GM18508 (cell line): ENCODE measurements around the gene BRD3OS.

ENCODE experiments used
- ATAC-seq: cut with Tn5 transposase; IDR thresholded peaks from one replicate; pipeline ENCODE4 v1.9.1; 2021; ENCODE audit warnings: moderate number of reproducible peaks; ENCODE audit not compliant: insufficient read depth, unreplicated experiment

Gene BRD3OS, protein sequence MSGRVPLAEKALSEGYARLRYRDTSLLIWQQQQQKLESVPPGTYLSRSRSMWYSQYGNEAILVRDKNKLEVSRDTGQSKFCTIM

DNA sequence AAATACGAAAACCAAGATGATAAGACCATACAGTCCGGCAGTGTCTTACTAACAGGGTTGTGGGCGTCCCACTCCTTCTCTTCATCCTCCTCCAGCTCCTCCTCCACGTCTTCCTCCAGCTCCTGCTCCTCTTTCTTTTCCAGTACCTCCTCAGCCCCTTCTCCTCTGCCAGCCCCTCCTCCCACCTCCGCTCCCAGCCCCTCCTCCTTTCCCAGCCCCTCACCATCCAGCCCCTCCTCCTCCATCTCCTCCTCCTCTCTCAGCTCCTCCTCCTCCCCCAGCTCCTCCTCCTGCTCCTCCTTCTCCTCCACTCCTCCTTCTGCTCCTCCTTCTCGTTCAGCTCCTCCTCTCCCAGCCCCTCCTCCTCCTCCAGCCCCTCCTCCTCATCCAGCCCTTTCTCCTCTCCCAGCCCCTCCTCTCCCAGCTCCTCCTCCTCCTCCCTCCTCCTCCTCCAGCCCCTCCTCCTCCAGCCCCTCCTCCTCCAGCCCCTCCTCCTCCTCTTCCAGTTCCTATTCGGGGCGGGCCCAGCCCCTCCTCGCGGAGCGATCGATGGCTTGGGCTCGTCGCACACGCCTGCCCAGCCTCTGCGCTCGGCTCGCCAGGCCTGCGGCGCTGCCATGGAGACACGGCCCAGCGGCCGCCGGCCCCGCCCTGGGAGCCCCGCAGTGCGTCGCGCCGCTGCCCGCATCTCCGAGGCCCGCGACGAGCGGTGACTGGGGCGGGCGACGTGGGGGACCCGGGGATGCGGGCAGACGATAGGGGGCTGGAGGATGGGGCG, at the start of gene BRD3OS:
Gene BRD3OS (plus strand): TSS at position 654 of the 778 bp plus-strand sequence. CDS start 1,267 bp downstream, outside the sequence.
- ATAC-seq: no peak

DNA sequence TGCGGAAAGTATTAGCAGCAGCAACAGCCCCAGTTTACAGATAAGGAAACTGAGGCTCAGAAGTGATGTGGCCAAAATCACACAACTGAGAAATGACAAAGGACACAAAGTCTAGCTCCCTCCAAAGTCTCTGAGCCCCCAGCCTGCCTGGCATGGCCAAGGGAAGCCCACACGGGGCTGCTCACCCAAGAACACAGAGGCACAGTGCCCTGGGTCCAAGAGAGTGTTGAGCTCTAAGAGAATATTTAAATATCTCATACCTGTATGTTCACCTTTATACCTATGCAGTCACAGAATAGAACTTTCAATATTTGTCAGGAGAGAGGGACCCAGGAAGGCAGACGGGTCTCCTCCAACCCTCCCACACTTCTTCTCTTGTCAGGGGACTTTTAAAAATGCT, 49.8 kb upstream of the BRD3OS start:
- ATAC-seq: no peak

DNA sequence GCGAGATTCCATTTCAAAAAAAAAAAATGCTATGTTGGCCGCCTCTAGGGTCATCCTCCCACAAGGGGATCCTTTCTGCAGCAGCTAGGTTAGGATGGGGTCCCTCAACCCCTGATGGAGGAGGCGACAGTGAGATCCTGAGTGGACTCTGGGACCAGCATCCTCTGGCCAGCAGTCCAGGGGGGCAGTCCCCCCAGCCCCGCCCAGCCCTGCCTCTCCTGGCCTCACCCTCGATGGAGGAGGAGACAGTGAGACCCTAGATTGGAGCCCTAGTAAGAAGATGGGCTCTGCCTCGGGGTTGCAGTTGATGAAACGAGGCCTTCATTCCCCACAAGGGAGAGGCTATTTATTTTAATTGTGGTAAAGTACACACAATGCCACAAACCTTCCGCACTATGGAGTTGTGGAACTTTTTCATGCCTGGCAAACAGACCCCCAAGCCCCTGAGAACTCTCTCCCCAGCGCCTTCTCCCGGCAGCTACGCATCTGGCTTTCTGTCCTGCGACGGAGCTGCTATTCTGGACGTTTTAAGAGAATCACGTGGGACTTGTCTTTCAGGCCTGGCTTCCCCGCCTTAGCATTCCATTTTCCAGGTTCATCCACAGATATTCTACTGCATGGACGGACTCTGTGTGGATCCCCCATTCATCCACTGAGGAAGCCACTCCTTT, 49.0 kb upstream of the BRD3OS start:
- ATAC-seq: no peak

DNA sequence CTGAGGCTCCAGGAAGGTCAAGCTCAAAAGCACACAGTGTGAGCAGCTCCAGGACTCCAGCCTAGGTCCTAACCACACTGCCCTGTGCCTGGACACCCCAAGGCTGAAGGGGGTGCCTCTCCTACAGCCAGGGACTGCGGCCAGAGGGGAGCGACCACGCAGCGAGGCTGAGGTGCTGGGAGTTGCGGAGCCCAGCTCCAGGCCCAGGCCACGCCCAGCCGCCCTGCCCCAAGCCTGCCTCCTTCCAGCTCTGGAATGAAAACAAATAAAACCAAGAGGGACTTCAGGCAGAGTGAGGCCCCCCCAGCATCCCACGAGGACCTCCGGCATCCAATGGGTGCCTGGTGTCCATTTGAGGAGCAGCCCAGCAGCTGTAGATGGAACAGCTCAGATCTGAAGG, 48.4 kb upstream of the BRD3OS start:
- ATAC-seq: no peak

DNA sequence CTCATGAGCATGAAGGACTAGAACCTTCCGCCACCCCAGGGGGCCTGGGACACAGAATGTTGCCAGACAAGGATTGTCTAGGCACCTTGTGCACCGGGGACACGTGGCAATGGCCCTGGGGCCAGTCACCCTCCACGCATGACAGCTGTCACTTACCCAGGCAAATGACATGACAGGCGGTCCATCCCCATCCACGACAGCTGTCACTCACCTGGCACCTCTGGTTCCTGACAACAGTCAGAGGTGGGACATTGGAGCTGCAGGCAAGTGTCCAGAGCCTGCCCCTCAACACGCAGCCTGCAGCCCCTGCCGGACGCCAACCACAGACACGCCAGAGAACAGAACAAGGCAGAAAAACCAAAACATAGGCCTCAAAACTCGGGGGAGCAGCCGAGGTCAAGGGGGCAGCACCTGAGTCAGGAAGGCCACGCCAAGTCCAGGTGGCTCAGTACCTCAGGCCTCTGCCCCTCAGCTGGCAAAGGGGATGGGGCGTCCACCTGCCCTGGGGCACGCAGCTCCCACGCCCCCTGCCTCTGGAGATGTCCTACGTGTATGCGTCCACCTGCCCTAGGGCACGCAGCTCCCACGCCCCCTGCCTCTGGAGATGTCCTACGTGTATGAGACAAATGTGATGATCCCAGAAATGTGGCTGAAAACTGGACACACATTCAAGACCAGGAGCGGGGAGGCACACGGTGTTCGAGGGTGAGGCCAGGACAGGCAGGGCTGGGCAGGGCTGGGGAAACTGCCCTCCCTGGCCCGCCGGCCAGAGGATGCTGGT, 47.7 kb upstream of the BRD3OS start:
- no peak for ATAC-seq

DNA sequence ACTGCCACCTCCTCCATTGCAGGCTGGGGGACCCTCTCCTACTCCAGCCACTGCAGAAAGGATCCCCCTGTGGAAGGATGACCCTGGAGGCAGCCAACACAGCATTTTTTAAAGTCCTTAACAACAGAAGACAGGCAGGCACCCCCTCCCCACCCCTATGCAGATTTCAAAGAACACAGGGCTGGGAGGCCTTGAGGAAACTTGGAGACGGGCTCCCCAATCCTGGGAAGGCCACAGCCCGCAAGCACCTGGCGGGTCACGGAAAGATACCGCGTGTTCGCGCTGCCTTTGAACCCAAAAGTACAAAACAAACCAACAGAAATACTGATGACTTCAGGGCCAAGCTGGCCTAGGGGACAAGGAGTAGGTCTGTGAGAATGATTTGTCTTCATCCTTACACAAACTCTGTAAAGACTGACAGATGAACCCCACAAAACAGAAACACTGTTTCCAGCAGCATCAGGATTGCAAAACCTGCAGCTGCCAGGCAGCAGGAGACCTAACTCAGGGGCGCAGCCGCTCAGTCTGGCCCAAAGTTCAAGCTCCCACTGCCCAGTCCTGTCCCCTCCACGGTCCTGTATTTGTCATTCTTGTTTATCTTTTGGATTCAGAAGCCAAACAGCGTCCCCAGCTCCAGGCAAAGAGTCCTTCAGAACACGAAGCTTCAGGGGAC, 46.9 kb upstream of the BRD3OS start:
- ATAC-seq: no peak

DNA sequence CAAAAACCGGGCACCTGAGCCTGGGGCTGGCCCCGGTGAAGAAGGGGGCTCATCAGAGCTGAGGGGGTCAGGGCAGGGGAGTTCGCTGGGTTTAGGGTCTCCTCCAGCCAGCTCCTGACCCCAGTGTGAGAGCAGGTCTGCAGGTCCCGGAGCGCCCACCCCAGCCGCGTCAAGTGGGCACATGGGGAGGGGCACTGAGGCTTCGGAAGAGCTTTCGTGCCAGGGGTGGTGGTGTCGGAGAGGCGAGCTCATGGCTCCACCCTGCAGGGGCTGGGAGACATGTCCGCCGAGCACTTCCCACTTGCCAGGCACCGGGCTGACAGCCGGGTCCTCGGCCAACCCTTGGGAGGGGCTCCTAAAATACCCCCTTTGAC, 46.4 kb upstream of the BRD3OS start:
- ATAC-seq: no peak

DNA sequence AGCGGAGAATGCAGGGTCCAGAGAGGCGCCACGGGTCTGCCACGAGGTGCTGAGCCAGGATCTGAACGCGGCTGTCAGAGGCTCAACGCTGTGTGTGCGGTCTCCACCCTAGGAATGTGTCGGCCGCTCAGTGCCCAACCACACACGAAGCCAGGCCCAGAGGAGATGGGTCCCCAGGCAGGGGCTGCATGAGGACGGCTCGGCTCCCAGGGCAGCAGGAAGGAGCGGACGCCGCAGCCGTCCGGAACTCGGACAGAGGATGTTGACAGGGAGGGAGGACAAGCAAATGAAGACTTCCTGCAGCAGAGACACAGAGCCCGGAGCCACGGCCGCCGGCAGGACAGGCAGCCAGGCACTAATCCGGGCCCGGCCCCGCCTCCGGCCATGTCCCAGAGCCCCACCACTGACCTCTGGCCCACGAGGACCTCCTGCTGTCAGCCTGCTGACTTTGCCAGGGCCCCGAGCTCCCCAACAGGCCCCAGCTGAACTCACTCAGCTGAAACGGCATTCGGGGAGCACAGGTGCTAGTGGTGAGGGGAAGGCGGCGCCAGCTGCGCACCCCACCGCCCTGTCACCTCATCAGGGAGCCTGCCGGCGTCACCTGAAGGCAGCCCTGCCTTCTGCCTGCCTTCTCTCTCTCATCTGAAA, 45.9 kb upstream of the BRD3OS start:
- ATAC-seq: no peak

DNA sequence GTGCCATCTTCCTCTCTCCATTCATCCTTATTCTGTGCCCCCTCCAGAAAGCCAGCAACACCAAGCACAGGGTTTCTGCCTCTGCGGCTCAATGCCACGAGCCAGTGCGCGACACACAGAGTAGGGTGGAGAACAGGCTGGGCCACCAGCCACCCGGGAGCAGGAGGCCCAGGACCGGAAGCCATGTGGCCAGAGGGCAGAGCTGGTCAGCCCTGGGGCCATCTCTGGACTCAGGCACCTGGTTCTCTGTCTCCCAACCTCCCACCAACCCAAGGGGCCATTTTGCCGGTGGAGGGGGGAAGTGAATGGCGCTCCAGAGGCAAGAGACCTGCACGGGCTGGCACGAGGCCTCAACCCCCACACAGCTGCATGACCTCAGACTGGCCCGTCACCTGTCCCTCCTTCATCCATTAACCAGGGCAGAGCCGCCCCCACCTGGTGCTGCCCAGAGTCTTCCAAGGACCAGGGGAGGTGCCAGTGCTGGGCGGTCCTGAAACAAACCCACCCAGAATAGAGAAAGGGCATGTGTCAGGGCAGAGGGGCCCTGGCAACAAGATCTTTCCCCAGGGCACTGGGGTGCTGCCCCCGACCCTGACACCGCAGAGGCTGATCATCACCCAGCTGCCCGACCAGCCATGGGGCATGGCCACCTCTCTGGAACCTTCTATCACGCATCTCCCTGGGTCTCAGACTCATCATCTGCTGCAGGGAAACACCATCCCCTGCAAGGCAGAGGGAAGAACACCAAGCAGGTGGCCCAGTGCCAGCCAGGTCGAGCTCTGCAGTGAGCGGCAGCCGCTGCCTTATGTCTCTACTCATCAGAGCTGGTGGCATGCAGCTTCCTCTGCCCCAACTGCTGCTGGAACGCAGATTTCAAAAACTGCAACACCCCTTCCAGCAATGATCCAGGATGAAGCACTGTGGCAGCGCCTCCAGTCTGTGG, 45.1 kb upstream of the BRD3OS start:
- no peak for ATAC-seq

DNA sequence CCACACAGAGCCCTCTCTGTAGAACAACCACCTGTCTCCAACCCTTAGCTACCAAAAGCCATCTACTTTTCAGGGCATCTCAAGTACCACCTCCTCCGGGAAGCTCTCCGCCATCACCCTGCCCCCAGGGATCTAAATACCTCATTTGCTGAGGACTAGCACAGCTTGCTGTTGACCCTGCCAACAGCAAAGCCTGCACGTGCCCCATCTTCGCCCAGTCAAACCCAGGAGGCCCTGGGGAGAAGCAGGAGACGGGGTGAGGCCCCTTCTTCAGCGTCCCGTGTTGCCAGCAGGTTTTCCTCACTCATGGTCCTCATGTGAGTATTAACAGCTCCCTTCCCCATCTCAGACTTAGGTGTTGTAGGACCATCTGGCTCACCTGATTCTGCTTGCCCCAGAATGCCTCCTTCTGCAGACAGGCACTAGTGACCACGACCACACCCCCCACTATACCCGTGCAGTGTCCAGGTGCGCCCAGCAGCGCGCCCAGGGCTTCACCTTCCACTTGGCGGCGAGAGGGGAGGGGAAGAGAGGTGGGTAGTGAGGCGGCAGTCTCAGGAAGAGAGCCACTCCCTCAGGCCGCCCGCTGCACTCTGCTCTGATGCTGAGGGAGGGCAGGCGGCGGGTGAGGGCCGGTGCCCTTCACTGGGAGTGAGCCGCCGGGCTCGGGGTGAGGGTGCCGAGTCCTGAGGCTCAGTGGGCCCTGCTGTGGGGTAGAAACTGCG, 44.3 kb upstream of the BRD3OS start:
- ATAC-seq: no peak

DNA sequence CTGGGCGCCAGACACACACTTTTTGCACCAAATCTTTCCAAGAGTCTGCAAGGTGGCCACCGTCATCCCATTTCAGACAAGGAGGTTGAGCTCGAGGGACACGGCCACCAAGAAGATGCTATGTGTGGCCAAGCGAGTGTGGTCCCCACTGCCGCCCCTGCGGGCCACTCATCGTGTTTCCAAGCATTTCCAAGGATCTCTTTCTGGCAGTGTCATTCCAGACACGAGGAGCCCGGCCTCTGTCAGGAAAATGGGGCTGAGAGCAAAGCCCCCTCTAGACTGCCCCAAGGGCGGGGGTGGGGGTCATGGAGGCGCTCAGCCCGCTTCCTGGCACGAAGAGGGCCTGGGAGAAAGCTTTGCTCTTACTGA, 43.7 kb upstream of the BRD3OS start:
- no peak for ATAC-seq

DNA sequence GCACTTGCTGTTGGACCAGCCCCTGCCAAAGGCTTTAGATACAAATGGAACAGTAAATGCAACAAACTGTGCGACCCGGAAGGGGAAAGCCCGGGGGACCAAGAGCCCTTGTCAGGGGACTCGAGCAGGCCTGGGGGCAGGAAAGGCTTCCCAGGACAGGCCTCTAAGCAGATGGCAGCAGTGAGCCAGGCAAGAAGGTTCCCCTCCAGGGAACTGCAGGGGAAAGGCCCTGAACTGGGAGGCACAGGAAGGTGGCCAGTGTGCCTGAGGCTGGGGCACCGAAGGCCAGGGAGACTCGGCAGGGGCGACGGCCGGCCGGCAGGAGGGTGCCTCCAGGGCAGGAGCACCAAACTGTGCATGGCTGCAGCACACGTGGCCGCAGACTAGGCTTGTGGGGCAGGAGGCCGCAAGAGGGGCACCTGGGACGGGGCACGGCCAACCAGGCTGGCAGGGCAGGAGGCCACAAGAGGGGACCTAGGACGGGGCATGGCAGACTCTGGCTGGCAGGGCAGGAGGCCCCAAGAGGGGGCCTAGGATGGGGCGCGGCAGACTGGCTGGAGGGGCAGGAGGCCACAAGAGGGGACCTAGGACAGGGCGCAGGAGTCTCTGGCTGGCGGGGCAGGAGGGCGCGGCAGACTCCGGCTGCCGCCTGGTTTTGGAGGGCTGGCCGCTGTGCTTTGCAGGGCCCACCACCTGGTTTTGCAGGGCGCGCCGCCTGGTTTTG, 43.2 kb upstream of the BRD3OS start:
- ATAC-seq: no peak

DNA sequence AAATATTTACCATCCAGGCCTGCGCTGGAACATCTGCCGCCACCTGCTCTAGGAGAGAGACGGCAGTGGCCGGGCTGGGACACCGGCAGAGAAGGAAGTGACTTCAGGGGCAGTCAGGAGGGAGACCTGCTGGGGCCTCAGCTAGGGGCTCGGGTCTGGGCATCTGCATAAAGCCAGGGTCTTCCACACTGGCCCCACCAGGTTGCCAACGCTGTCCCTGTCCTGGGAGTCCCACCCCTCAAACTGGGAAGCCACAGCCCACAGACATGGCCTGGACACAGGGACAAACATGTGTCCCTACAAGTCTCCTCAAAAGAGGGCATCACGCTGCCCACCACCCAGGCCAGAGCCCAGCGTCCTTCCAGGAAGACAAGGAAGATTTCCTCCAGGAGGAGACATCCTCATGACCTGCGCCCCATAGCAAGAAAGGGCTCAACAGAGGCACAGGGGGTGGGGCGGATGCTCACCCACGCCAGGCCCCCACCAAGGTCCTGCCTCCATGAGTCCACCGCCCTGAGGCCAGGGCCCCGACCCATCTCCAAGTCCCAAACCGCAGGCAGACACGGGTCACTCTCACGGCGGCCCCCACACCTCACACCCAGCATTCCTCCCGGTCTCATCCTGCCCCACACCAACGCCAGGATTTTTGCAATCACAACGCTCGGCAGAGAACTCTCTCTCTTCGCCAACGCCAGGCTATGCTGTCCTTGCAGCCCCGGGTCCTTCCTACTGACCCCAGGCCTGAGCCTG, 42.1 kb upstream of the BRD3OS start:
- ATAC-seq: no peak

DNA sequence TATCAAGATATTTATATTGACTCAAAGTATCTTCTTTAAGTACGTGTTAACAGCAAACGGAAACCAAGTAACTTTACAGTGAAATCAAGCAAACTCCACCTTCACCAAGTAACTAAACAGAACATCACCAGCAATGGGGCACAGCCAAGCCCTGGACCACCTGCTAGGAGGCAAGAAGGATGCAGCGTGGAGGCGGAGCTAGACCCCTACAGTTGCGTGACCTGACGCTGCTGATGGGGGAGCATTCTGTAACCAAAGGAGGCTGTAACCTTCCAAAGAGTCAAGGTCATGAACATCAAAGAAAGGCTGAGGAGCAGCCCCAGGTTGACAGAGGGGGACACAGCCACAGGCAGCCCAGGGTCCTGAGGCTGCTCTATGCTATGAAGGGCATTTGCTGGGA, 39.2 kb upstream of the BRD3OS start:
- no peak for ATAC-seq

DNA sequence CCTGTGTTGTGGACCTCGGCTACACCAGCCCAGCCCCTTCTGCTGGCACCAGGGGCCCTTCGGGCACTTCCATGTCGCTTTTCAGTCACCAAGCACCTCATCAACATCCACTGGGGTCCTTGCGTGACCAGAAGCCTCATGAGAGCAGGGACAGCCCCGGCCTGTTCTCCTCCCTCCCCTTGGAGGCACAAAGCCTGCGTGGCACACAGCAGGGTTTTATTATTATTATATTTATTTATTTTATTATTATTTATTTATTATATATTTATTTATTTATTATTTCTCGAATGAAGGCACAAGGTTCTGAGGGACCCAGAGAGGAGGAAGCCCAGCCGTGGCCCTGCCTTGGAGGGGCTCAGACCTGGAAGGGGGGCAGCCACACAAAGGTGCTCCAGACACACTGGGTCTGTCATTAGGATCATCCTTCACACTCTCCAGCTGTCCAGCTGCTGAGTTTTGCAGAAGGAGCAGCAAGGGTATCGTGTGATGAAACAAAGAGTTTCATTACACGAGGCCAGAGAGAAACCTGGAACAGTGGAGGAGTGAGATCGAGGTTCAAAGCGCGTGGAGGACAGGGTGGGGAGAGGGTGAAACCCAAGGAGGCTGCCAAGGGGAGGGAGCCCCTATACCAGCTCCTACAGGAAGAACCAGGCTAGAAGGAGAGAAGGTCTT, 38.4 kb upstream of the BRD3OS start:
- ATAC-seq: no peak

DNA sequence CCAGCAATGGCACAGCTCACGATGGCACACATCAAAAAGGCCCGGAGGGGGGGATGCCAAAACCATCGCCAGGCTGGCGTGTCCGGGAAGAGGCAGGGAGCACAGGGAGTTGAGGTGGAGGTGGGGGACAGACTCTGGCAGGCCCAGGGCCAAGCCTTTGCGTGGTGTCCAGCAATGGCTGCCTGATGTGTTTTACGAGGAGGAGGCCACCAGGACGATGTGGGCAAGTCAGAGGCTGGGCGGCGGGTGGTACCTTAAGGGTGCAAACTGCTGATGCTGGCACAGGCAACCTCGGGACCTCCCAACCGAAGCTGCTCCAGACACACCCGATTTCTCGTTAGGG, 37.9 kb upstream of the BRD3OS start:
- ATAC-seq: no peak
